Left ventricle myocardium superior (tissue), 1 donor: ENCODE data around the gene ADI1. TPM values are rescaled to one million over a fixed set of nuclear protein-coding genes. Genes with fewer than 3 reads are reported as not detected.

ENCODE experiments used
- ATAC-seq: fragments of 200-7000 bp; cut with Tn5 transposase; one replicate; pipeline ENCODE4 v1.9.1; 2020; ENCODE audit warnings: mild to moderate bottlenecking, moderate library complexity
- DNase-seq: peaks from one replicate; pipeline ENCODE4 v3.0.0-alpha.2; 2020
- intact Hi-C: fragments of 100-400 bp; cut with micrococcal nuclease; formaldehyde crosslinking; loops from one replicate; pipeline ENCODE4 v1.11.0; 2022
- total RNA-seq: library from RNA; stranded (reverse); fragmentation: NEBNext Ultra II Directional; extraction: Animal tissue kit (Norgen Biotek cat#: 25700); gene quantifications from one replicate; pipeline ENCODE4 v1.2.1, GENCODE V29; 2021
- donor health status: DM: no; HTN: yes; CAD: no; lungs with severe emphysema.

ADI1 gene
- total RNA-seq, 1 donor from 2014 or later, result 153 TPM

GRCh38 chr2:3483986-3484960, 35.1 kb downstream of the ADI1 start:
- ATAC-seq (no peak), DNase-seq (peak; percentile 20)
- intact Hi-C loops, result no loop called here

- DNase-seq (peak; percentile 87), ATAC-seq (peak; percentile 97)
- intact Hi-C loops, result no loop called here
Observed at GRCh38 chr2:3483227-3483985, 35.9 kb downstream of the ADI1 start.

- intact Hi-C loops, result no loop called here
- ATAC-seq (no peak), DNase-seq (peak; percentile 26)
Observed at GRCh38 chr2:3482363-3482821, 36.9 kb downstream of the ADI1 start.

- peak; percentile 19 for DNase-seq
- no peak for ATAC-seq
- intact Hi-C loops, result no loop called here
Observed at GRCh38 chr2:3481736-3482362, 37.5 kb downstream of the ADI1 start.

GRCh38 chr2:3481011-3481400, 38.3 kb downstream of the ADI1 start:
- peak; percentile 8 for DNase-seq
- ATAC-seq, result no peak
- intact Hi-C loops, result no loop called here

- ATAC-seq (no peak), DNase-seq (peak; percentile 31)
- intact Hi-C loops, result no loop called here
Observed at GRCh38 chr2:3480352-3481010, 38.9 kb downstream of the ADI1 start.

GRCh38 chr2:3479430-3480320, 39.7 kb downstream of the ADI1 start:
- ATAC-seq, result no peak
- DNase-seq, result peak; percentile 11
- intact Hi-C loops, result no loop called here

- intact Hi-C loops, result no loop called here
- ATAC-seq, result no peak
- DNase-seq, result peak; percentile 15
Observed at GRCh38 chr2:3478846-3479385, 40.4 kb downstream of the ADI1 start.

GRCh38 chr2:3476985-3477327, 42.4 kb downstream of the ADI1 start:
- no peak for DNase-seq
- ATAC-seq, result no peak
- intact Hi-C loops, result no loop called here

- DNase-seq (no peak), ATAC-seq (no peak)
- intact Hi-C loops, result no loop called here
Observed at GRCh38 chr2:3476321-3476984, 42.9 kb downstream of the ADI1 start.

GRCh38 chr2:3475771-3476170, 43.6 kb downstream of the ADI1 start:
- ATAC-seq, result no peak
- DNase-seq, result no peak
- intact Hi-C loops, result no loop called here

GRCh38 chr2:3472966-3473365, 46.4 kb downstream of the ADI1 start:
- intact Hi-C loops, result no loop called here
- DNase-seq, result no peak
- ATAC-seq, result peak; percentile 9

- peak; percentile 54 for DNase-seq
- peak; percentile 15 for ATAC-seq
- intact Hi-C loops, result no loop called here
Observed at GRCh38 chr2:3472296-3472695, 47.0 kb downstream of the ADI1 start.

GRCh38 chr2:3470856-3471737, 48.2 kb downstream of the ADI1 start:
- intact Hi-C loops, result no loop called here
- DNase-seq (peak; percentile 64), ATAC-seq (peak; percentile 51)

GRCh38 chr2:3470166-3470651, 49.1 kb downstream of the ADI1 start:
- ATAC-seq (peak; percentile 83), DNase-seq (peak; percentile 90)
- intact Hi-C loops, result no loop called here

- DNase-seq (no peak), ATAC-seq (no peak)
- intact Hi-C loops, result no loop called here
Observed at GRCh38 chr2:3469486-3469885, 49.8 kb downstream of the ADI1 start.
